Epithelial cell of esophagus (primary cell): ENCODE measurements around the gene SHLD1.

Experiments used
- DNase-seq: peaks from one replicate; pipeline ENCODE4 v3.0.0; 2010; ENCODE audit warnings: low read depth
- H3K4me3 ChIP-seq: 2 replicates; pipeline ENCODE4 v1.5.1; 2011; ENCODE audit warnings: mild to moderate bottlenecking, low read length, control low read depth
- TF ChIP-seq, protein P1 (sequence below): IDR thresholded peaks from 2 replicates; pipeline ENCODE4 v1.5.1; 2011; ENCODE audit warnings: low read depth, mild to moderate bottlenecking, low read length, control low read depth, inconsistent platforms; ENCODE audit not compliant: insufficient read depth; ENCODE audit errors: missing control alignments

The SHLD1 gene

DNA sequence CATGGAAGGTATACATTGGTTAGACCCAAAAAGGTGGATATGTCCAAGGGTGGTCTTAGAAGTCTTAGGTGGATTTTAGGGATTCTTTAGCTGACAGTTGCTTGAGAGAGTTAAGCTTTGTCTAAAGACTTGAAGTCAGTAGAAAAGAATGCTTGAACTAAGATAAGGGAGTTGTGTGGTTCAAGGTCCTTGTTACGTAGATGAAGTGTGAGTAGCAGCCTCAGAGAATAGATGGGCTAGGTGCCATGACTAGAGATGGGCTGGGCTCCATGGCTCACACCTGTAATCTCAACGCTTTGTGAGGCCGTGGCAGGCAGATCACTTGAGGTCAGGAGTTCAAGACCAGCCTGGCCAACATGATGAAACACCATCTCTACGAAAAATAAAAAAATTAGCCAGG lies 1.7 kb downstream of the SHLD1 start:
- TF ChIP-seq, protein P1, sequence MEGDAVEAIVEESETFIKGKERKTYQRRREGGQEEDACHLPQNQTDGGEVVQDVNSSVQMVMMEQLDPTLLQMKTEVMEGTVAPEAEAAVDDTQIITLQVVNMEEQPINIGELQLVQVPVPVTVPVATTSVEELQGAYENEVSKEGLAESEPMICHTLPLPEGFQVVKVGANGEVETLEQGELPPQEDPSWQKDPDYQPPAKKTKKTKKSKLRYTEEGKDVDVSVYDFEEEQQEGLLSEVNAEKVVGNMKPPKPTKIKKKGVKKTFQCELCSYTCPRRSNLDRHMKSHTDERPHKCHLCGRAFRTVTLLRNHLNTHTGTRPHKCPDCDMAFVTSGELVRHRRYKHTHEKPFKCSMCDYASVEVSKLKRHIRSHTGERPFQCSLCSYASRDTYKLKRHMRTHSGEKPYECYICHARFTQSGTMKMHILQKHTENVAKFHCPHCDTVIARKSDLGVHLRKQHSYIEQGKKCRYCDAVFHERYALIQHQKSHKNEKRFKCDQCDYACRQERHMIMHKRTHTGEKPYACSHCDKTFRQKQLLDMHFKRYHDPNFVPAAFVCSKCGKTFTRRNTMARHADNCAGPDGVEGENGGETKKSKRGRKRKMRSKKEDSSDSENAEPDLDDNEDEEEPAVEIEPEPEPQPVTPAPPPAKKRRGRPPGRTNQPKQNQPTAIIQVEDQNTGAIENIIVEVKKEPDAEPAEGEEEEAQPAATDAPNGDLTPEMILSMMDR: no peak
- no peak overlapping the region for H3K4me3 ChIP-seq
- DNase-seq: no peak

- no peak for DNase-seq
Measured at GRCh38 chr20:5753814-5754213, 3.6 kb downstream of the SHLD1 start.

DNA sequence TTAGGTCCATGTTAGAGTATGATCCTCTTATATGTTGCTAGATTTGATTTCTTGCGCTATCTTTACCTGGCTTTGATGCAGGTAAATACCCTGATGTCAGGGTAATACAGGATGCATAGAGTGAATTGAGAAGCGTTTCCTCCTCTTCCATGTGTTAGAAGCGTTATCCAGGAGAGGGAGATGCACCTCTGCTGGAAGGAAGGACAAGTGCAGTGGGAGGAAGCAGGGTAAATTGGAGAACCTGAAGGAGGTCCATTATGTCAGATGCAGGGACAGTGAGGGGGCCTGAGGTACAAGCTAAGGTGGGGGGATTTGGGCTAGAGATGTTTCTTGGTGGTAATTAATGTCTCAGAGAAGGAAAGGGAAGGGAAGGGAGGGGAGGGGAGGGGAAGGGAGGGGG lies 7.7 kb downstream of the SHLD1 start:
- DNase-seq: no peak
- TF ChIP-seq, protein P1: no peak
- no peak overlapping the region for H3K4me3 ChIP-seq

More at GRCh38 chr20:5753814-5754213, 3.6 kb downstream of the SHLD1 start:
- H3K4me3 ChIP-seq: no peak overlapping the region
- TF ChIP-seq, protein P1: no peak

GRCh38 chr20:5766085-5766764 lies 16.0 kb downstream of the SHLD1 start:
- no peak for DNase-seq
- TF ChIP-seq, protein P1: no peak
- H3K4me3 ChIP-seq: no peak overlapping the region

GRCh38 chr20:5767493-5768098 lies 17.4 kb downstream of the SHLD1 start:
- H3K4me3 ChIP-seq: no peak overlapping the region
- DNase-seq: no peak
- TF ChIP-seq, protein P1: no peak

GRCh38 chr20:5770231-5770986 lies 20.2 kb downstream of the SHLD1 start:
- H3K4me3 ChIP-seq: no peak overlapping the region
- DNase-seq: no peak
- TF ChIP-seq, protein P1: no peak
